ENCODE data around the gene PROSER2. TPM values are rescaled to one million over a fixed set of nuclear protein-coding genes. Genes with fewer than 3 reads are reported as not detected.
A peak's percentile ranks its signal among the peaks of the same experiment; 100 is the strongest.

Gene PROSER2
- total and polyA plus RNA-seq, 2 of the 13 experiments (the other 11 are each of a cell fraction or from before 2014, with no cell fraction given) = 6.9 to 7.7 TPM

DNA sequence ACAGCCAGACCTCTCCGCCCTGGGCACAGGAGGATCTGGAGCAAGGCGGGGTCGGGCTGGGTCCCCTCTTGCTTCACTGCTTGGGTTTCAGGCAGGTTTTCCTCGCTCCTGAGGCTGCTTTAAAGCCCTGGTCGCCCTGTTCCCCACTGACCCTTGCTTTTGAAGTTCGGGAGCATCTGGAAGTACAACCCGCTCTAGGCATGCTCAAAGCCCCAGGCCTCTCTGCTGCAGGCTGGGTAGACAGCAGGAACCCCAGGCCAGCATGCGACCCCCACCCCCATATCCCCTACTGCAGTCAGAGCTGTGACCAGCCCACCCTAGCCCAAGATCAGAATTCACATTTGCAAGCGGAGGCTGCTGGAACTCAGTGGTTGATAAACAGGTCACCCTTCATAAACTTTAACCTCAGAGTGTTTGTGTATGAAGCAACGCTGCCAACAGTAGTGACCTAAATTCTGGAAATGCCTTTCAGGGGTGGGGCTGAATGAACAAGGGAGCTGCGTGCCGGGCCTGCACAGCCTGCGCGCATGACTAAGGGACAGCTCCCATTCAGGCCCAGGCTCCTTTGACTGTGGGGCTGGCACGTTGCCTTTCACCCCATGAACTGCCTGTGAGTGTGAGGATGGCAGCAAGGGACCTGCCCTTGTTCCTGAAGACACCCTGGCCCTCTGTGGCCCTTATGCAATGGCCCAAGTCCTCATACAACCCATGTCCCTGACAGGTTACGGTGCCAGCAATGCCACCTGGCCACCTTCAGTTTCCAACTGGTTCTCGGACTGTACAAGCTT, 52.5 kb downstream of the PROSER2 start (continued):
- TF ChIP-seq, protein P1, sequence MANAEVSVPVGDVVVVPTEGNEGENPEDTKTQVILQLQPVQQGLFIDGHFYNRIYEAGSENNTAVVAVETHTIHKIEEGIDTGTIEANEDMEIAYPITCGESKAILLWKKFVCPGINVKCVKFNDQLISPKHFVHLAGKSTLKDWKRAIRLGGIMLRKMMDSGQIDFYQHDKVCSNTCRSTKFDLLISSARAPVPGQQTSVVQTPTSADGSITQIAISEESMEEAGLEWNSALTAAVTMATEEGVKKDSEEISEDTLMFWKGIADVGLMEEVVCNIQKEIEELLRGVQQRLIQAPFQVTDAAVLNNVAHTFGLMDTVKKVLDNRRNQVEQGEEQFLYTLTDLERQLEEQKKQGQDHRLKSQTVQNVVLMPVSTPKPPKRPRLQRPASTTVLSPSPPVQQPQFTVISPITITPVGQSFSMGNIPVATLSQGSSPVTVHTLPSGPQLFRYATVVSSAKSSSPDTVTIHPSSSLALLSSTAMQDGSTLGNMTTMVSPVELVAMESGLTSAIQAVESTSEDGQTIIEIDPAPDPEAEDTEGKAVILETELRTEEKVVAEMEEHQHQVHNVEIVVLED (CRISPR knock-in tag; IDR thresholded peaks at IDR 0.05; ENCODE audit: borderline replicate concordance) = peak; percentile 37; the same call in 1 of the 2 replicates
- no peak for TF ChIP-seq SSRP1 (CRISPR knock-in tag; IDR thresholded peaks at IDR 0.05)
- TF ChIP-seq ZSCAN12 (CRISPR knock-in tag; IDR thresholded peaks at IDR 0.05) = peak; percentile 36; the same call in 1 of the 2 replicates
- TF ChIP-seq ZBTB8A (CRISPR knock-in tag; IDR thresholded peaks at IDR 0.05; ENCODE audit: borderline replicate concordance, low read depth) = no peak
- TF ChIP-seq, protein P2, sequence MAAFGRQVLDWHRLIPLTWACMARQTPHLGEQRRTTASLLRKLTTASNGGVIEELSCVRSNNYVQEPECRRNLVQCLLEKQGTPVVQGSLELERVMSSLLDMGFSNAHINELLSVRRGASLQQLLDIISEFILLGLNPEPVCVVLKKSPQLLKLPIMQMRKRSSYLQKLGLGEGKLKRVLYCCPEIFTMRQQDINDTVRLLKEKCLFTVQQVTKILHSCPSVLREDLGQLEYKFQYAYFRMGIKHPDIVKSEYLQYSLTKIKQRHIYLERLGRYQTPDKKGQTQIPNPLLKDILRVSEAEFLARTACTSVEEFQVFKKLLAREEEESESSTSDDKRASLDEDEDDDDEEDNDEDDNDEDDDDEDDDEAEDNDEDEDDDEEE (CRISPR knock-in tag; IDR thresholded peaks at IDR 0.05) = peak; percentile 44; the same call in 1 of the 2 replicates
- no peak for TF ChIP-seq ZNF235 (CRISPR knock-in tag; IDR thresholded peaks at IDR 0.05; ENCODE audit: borderline replicate concordance)
- no peak for TF ChIP-seq ZFP36 (IDR thresholded peaks at IDR 0.05; ENCODE audit: borderline replicate concordance, low read depth, low read length, partially characterized antibody)
- TF ChIP-seq ZNF678 (CRISPR knock-in tag; IDR thresholded peaks at IDR 0.05) = no peak
- TF ChIP-seq, protein P3, sequence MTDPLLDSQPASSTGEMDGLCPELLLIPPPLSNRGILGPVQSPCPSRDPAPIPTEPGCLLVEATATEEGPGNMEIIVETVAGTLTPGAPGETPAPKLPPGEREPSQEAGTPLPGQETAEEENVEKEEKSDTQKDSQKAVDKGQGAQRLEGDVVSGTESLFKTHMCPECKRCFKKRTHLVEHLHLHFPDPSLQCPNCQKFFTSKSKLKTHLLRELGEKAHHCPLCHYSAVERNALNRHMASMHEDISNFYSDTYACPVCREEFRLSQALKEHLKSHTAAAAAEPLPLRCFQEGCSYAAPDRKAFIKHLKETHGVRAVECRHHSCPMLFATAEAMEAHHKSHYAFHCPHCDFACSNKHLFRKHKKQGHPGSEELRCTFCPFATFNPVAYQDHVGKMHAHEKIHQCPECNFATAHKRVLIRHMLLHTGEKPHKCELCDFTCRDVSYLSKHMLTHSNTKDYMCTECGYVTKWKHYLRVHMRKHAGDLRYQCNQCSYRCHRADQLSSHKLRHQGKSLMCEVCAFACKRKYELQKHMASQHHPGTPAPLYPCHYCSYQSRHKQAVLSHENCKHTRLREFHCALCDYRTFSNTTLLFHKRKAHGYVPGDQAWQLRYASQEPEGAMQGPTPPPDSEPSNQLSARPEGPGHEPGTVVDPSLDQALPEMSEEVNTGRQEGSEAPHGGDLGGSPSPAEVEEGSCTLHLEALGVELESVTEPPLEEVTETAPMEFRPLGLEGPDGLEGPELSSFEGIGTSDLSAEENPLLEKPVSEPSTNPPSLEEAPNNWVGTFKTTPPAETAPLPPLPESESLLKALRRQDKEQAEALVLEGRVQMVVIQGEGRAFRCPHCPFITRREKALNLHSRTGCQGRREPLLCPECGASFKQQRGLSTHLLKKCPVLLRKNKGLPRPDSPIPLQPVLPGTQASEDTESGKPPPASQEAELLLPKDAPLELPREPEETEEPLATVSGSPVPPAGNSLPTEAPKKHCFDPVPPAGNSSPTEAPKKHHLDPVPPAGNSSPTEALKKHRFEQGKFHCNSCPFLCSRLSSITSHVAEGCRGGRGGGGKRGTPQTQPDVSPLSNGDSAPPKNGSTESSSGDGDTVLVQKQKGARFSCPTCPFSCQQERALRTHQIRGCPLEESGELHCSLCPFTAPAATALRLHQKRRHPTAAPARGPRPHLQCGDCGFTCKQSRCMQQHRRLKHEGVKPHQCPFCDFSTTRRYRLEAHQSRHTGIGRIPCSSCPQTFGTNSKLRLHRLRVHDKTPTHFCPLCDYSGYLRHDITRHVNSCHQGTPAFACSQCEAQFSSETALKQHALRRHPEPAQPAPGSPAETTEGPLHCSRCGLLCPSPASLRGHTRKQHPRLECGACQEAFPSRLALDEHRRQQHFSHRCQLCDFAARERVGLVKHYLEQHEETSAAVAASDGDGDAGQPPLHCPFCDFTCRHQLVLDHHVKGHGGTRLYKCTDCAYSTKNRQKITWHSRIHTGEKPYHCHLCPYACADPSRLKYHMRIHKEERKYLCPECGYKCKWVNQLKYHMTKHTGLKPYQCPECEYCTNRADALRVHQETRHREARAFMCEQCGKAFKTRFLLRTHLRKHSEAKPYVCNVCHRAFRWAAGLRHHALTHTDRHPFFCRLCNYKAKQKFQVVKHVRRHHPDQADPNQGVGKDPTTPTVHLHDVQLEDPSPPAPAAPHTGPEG (CRISPR knock-in tag; IDR thresholded peaks at IDR 0.05) = peak; percentile 66; the same call in 1 of the 2 replicates
- TF ChIP-seq POLR2A (IDR thresholded peaks at IDR 0.05; ENCODE audit: insufficient read depth in 1 of 2, low read depth in 2 of 2, low read length in 2 of 2) = peak; percentile 27 to 60; a peak in 3 of 4 replicates
- peak; percentile 74; the same call in 1 of the 2 replicates for TF ChIP-seq ZNF232 (CRISPR knock-in tag; IDR thresholded peaks at IDR 0.05; ENCODE audit: borderline replicate concordance)
- TF ChIP-seq ZNF615 (CRISPR knock-in tag; IDR thresholded peaks at IDR 0.05; ENCODE audit: borderline replicate concordance) = no peak
- TF ChIP-seq, protein P4, sequence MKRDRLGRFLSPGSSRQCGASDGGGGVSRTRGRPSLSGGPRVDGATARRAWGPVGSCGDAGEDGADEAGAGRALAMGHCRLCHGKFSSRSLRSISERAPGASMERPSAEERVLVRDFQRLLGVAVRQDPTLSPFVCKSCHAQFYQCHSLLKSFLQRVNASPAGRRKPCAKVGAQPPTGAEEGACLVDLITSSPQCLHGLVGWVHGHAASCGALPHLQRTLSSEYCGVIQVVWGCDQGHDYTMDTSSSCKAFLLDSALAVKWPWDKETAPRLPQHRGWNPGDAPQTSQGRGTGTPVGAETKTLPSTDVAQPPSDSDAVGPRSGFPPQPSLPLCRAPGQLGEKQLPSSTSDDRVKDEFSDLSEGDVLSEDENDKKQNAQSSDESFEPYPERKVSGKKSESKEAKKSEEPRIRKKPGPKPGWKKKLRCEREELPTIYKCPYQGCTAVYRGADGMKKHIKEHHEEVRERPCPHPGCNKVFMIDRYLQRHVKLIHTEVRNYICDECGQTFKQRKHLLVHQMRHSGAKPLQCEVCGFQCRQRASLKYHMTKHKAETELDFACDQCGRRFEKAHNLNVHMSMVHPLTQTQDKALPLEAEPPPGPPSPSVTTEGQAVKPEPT (CRISPR knock-in tag; IDR thresholded peaks at IDR 0.05; ENCODE audit: low read depth) = no peak
- TF ChIP-seq, protein P5, sequence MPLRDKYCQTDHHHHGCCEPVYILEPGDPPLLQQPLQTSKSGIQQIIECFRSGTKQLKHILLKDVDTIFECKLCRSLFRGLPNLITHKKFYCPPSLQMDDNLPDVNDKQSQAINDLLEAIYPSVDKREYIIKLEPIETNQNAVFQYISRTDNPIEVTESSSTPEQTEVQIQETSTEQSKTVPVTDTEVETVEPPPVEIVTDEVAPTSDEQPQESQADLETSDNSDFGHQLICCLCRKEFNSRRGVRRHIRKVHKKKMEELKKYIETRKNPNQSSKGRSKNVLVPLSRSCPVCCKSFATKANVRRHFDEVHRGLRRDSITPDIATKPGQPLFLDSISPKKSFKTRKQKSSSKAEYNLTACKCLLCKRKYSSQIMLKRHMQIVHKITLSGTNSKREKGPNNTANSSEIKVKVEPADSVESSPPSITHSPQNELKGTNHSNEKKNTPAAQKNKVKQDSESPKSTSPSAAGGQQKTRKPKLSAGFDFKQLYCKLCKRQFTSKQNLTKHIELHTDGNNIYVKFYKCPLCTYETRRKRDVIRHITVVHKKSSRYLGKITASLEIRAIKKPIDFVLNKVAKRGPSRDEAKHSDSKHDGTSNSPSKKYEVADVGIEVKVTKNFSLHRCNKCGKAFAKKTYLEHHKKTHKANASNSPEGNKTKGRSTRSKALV (CRISPR knock-in tag; IDR thresholded peaks at IDR 0.05) = peak; percentile 91
- peak; percentile 28; the same call in 1 of the 2 replicates for TF ChIP-seq KMT2B (CRISPR knock-in tag; IDR thresholded peaks at IDR 0.05)
- TF ChIP-seq ZNF780A (CRISPR knock-in tag; IDR thresholded peaks at IDR 0.05) = no peak

All from HepG2 (cell line).